Chondrocyte (in vitro differentiated cells): ENCODE data around the gene ATG9B. TPM values are rescaled to one million over a fixed set of nuclear protein-coding genes. Genes with fewer than 3 reads are reported as not detected.

Source experiments
- DNase-seq: peaks from one replicate; pipeline ENCODE4 v3.0.0; 2021; ENCODE audit warnings: mixed read lengths, low spot score
- H3K27ac Mint-ChIP-seq: one replicate; pipeline ENCODE4 v1.8.0; 2021; ENCODE audit warnings: mild to moderate bottlenecking, moderate library complexity, mixed read lengths; ENCODE audit not compliant: unreplicated experiment
- H3K27me3 Mint-ChIP-seq: 2 replicates; pipeline ENCODE4 v1.8.0; 2021; ENCODE audit warnings: low read depth, mixed read lengths
- H3K36me3 Mint-ChIP-seq: 2 replicates; pipeline ENCODE4 v1.8.0; 2021; ENCODE audit warnings: low read depth, mixed read lengths
- H3K4me1 Mint-ChIP-seq: 2 replicates; pipeline ENCODE4 v1.8.0; 2021; ENCODE audit warnings: low read depth, mild to moderate bottlenecking, mixed read lengths
- H3K4me3 Mint-ChIP-seq: one replicate; pipeline ENCODE4 v1.8.0; 2021; ENCODE audit warnings: mild to moderate bottlenecking, moderate library complexity, mixed read lengths; ENCODE audit not compliant: unreplicated experiment
- H3K9me3 Mint-ChIP-seq: 2 replicates; pipeline ENCODE4 v1.8.0; 2021; ENCODE audit warnings: low read depth, mixed read lengths
- CTCF ChIP-seq: fragments of 200-600 bp; sonication (generic); IDR thresholded peaks from 2 replicates; pipeline ENCODE4 v1.5.0; 2021; ENCODE audit warnings: antibody characterized with exemption, mild to moderate bottlenecking, moderate library complexity
- total RNA-seq: library from RNA; stranded (reverse); gene quantifications from 3 replicates; pipeline ENCODE4 v1.2.1, GENCODE V29; 2021

ATG9B gene
- total RNA-seq, 1 donor from 2014 or later, result 1.6 TPM

- no peak for DNase-seq
- Mint-ChIP-seq H3K9me3 (no peaks in the 10 kb centered on the region), H3K4me3 (no peak overlapping the region), H3K36me3 (peaks cover 26% of the 10 kb centered on the region), H3K27me3 (no peaks in the 10 kb centered on the region), H3K4me1 (peaks cover 20% of the 10 kb centered on the region), H3K27ac (peak overlapping the region; percentile 36)
- TF ChIP-seq CTCF, result no peak
Observed at GRCh38 chr7:151068069-151068773, 43.9 kb upstream of the ATG9B start.

- Mint-ChIP-seq H3K27ac (no peak overlapping the region), H3K36me3 (peaks cover 19% of the 10 kb centered on the region), H3K9me3 (no peaks in the 10 kb centered on the region), H3K4me1 (peaks cover 29% of the 10 kb centered on the region), H3K27me3 (no peaks in the 10 kb centered on the region), H3K4me3 (no peak overlapping the region)
- TF ChIP-seq CTCF, result no peak
- DNase-seq, result no peak
Observed at GRCh38 chr7:151066273-151066974, 42.1 kb upstream of the ATG9B start.

- peak overlapping the region; percentile 32 for H3K27ac Mint-ChIP-seq
- H3K4me3 Mint-ChIP-seq, result no peak overlapping the region
Observed at GRCh38 chr7:151065516-151065915, 41.2 kb upstream of the ATG9B start.

GRCh38 chr7:151064993-151065392, 40.7 kb upstream of the ATG9B start:
- H3K4me1 Mint-ChIP-seq, result peaks cover 37% of the 10 kb centered on the region
- no peak for DNase-seq
- no peaks in the 10 kb centered on the region for H3K27me3 Mint-ChIP-seq
- H3K27ac Mint-ChIP-seq, result no peak overlapping the region
- H3K4me3 Mint-ChIP-seq, result no peak overlapping the region
- TF ChIP-seq CTCF, result no peak
- H3K36me3 Mint-ChIP-seq, result peaks cover 17% of the 10 kb centered on the region
- no peaks in the 10 kb centered on the region for H3K9me3 Mint-ChIP-seq

More at GRCh38 chr7:151065516-151065915, 41.2 kb upstream of the ATG9B start:
- Mint-ChIP-seq H3K9me3 (no peaks in the 10 kb centered on the region), H3K4me1 (peaks cover 37% of the 10 kb centered on the region), H3K36me3 (peaks cover 17% of the 10 kb centered on the region), H3K27me3 (no peaks in the 10 kb centered on the region)
- DNase-seq, result no peak
- TF ChIP-seq CTCF, result no peak

- no peaks in the 10 kb centered on the region for H3K9me3 Mint-ChIP-seq
- H3K27ac Mint-ChIP-seq, result no peak overlapping the region
- peaks cover 37% of the 10 kb centered on the region for H3K4me1 Mint-ChIP-seq
- no peak overlapping the region for H3K4me3 Mint-ChIP-seq
- no peak for DNase-seq
- TF ChIP-seq CTCF, result no peak
- no peaks in the 10 kb centered on the region for H3K27me3 Mint-ChIP-seq
- peaks cover 16% of the 10 kb centered on the region for H3K36me3 Mint-ChIP-seq
Observed at GRCh38 chr7:151064454-151064853, 40.2 kb upstream of the ATG9B start.
